ENCODE data around the gene GALM. TPM values are rescaled to one million over a fixed set of nuclear protein-coding genes. Genes with fewer than 3 reads are reported as not detected.

Gene GALM
- total and polyA plus RNA-seq, 2 of the 13 experiments (the other 11 are each of a cell fraction or from before 2014, with no cell fraction given), result 65.5 to 90.0 TPM

DNA sequence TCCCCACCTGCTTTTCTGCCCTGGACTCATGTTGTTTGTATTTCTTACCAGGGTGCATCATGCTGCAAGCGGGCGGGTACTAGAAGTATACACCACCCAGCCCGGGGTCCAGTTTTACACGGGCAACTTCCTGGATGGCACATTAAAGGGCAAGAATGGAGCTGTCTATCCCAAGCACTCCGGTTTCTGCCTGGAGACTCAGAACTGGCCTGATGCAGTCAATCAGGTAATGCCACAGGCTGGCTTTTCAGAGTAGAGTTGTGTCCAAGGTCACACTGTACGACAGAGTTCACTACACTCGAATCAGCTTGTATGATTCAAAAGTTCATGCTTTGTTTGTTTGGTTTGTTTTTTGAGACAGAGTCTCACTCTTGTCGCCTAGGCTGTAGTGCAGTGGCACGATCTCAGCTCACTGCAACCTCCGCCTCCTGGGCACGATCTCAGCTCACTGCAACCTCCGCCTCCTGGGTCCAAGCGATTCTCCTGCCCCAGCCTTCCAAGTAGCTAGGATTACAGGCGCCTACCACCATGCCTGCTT, 65.8 kb downstream of the GALM start (continued):
- TF ChIP-seq HOMEZ (CRISPR knock-in tag; IDR thresholded peaks at IDR 0.05; ENCODE audit: low read depth) (peak; percentile 69; the same call in 1 of the 2 replicates), ZNF572 (CRISPR knock-in tag; IDR thresholded peaks at IDR 0.05) (no peak), AHR (CRISPR knock-in tag; IDR thresholded peaks at IDR 0.05) (no peak), ELF4 (CRISPR knock-in tag; IDR thresholded peaks at IDR 0.05; ENCODE audit: borderline replicate concordance) (peak; percentile 60; the same call in 1 of the 2 replicates), ZNF17 (CRISPR knock-in tag; IDR thresholded peaks at IDR 0.05) (no peak), ZNF224 (CRISPR knock-in tag; IDR thresholded peaks at IDR 0.05) (no peak), ATF5 (CRISPR knock-in tag; IDR thresholded peaks at IDR 0.05; ENCODE audit: low read depth) (no peak), NR3C1 (CRISPR knock-in tag; IDR thresholded peaks at IDR 0.05) (no peak), ZNF225 (CRISPR knock-in tag; IDR thresholded peaks at IDR 0.05) (no peak), ZNF460 (CRISPR knock-in tag; IDR thresholded peaks at IDR 0.05; ENCODE audit: borderline replicate concordance) (no peak), CCAR2 (optimal IDR thresholded peaks at IDR 0.05; ENCODE audit: low read depth, low read length) (no peak), SNAPC2 (CRISPR knock-in tag; IDR thresholded peaks at IDR 0.05) (no peak), ZNF550 (CRISPR knock-in tag; IDR thresholded peaks at IDR 0.05; ENCODE audit: borderline replicate concordance) (no peak), ZNF703 (CRISPR knock-in tag; IDR thresholded peaks at IDR 0.05; ENCODE audit: borderline replicate concordance) (no peak), ELF3 (CRISPR knock-in tag; IDR thresholded peaks at IDR 0.05) (no peak; the same call in 1 of the 2 replicates), HCFC1 (IDR thresholded peaks at IDR 0.05; ENCODE audit: low read depth, low read length) (no peak), KDM3A (CRISPR knock-in tag; IDR thresholded peaks at IDR 0.05; ENCODE audit: low read depth) (no peak)
- TF ChIP-seq, protein P1, sequence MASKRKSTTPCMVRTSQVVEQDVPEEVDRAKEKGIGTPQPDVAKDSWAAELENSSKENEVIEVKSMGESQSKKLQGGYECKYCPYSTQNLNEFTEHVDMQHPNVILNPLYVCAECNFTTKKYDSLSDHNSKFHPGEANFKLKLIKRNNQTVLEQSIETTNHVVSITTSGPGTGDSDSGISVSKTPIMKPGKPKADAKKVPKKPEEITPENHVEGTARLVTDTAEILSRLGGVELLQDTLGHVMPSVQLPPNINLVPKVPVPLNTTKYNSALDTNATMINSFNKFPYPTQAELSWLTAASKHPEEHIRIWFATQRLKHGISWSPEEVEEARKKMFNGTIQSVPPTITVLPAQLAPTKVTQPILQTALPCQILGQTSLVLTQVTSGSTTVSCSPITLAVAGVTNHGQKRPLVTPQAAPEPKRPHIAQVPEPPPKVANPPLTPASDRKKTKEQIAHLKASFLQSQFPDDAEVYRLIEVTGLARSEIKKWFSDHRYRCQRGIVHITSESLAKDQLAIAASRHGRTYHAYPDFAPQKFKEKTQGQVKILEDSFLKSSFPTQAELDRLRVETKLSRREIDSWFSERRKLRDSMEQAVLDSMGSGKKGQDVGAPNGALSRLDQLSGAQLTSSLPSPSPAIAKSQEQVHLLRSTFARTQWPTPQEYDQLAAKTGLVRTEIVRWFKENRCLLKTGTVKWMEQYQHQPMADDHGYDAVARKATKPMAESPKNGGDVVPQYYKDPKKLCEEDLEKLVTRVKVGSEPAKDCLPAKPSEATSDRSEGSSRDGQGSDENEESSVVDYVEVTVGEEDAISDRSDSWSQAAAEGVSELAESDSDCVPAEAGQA (IDR thresholded peaks at IDR 0.05; ENCODE audit: low read depth), result no peak
- TF ChIP-seq, protein P1 (CRISPR knock-in tag; IDR thresholded peaks at IDR 0.05; ENCODE audit: borderline replicate concordance), result no peak
- TF ChIP-seq, protein P2, sequence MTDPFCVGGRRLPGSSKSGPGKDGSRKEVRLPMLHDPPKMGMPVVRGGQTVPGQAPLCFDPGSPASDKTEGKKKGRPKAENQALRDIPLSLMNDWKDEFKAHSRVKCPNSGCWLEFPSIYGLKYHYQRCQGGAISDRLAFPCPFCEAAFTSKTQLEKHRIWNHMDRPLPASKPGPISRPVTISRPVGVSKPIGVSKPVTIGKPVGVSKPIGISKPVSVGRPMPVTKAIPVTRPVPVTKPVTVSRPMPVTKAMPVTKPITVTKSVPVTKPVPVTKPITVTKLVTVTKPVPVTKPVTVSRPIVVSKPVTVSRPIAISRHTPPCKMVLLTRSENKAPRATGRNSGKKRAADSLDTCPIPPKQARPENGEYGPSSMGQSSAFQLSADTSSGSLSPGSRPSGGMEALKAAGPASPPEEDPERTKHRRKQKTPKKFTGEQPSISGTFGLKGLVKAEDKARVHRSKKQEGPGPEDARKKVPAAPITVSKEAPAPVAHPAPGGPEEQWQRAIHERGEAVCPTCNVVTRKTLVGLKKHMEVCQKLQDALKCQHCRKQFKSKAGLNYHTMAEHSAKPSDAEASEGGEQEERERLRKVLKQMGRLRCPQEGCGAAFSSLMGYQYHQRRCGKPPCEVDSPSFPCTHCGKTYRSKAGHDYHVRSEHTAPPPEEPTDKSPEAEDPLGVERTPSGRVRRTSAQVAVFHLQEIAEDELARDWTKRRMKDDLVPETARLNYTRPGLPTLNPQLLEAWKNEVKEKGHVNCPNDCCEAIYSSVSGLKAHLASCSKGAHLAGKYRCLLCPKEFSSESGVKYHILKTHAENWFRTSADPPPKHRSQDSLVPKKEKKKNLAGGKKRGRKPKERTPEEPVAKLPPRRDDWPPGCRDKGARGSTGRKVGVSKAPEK (CRISPR knock-in tag; IDR thresholded peaks at IDR 0.05; ENCODE audit: borderline replicate concordance), result no peak

All from HepG2 (cell line).